Measurements from ENCODE around the gene MACROH2A2.
A peak's percentile ranks its signal among the peaks of the same experiment; 100 is the strongest.

MACROH2A2 gene

DNA sequence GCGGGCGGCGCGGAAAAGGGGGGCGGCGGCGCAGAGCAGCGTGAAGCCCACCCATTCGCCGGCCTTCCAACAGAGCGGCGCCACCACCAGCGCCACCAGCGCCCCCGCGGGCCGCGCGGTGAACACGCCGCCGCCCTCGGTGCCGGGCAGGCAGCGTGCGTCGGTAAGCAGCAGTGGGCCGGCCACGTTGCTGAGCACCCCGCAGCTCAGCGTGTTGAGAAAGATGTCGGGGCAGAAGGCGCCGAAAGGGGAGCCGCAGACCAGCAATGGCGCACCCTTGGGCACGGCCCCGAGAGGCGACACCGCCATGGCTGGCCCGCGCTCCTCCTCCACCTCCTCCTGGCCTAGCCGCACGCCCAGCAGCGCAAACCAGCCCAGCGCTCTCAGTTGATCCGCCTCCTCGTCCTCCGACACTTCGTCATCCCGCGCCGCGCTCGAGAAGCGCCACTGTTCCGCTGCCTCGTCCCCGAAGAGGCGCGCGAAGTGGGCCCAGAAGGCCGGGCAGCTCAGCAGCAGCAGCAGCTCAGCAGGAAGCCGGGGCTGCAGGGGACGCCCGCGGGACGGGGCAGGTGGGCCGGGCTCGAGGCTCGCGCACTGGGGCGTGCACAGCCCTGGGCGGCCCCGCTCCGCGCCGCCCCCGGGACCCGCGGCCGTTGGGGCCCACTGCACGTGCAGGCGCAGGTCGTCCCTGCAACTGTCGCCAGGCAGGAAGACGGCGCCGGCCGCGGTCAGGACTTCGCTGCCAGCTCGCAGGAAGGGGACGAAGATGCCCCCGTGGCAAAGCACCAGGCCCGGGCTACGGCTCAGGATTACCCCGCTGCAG, 93.2 kb downstream of the MACROH2A2 start:
- ChIA-PET CTCF (interaction anchor here (0.5 to 6.7 kb wide), 49 partner anchors 8 to 377 kb away, joined by 3 to 60 read pairs (median 4); partner anchors contain the start of genes AIFM2 and SAR1A), POLR2A (interaction anchor here (0.6 to 2.9 kb wide), 9 partner anchors 10 to 403 kb away, joined by 3 to 18 read pairs (median 3); partner anchors contain the start of gene SAR1A)
- peak overlapping the region; percentile 66 for H3K4me3 ChIP-seq (ENCODE audit: low read depth, low read length)
- DNase-seq (ENCODE audit: low read depth, low spot score), result no peak
- TF ChIP-seq, protein P1, sequence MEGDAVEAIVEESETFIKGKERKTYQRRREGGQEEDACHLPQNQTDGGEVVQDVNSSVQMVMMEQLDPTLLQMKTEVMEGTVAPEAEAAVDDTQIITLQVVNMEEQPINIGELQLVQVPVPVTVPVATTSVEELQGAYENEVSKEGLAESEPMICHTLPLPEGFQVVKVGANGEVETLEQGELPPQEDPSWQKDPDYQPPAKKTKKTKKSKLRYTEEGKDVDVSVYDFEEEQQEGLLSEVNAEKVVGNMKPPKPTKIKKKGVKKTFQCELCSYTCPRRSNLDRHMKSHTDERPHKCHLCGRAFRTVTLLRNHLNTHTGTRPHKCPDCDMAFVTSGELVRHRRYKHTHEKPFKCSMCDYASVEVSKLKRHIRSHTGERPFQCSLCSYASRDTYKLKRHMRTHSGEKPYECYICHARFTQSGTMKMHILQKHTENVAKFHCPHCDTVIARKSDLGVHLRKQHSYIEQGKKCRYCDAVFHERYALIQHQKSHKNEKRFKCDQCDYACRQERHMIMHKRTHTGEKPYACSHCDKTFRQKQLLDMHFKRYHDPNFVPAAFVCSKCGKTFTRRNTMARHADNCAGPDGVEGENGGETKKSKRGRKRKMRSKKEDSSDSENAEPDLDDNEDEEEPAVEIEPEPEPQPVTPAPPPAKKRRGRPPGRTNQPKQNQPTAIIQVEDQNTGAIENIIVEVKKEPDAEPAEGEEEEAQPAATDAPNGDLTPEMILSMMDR (IDR thresholded peaks at IDR 0.05; ENCODE audit: insufficient read depth, low read length, missing control alignments), result peak; percentile 54

DNA sequence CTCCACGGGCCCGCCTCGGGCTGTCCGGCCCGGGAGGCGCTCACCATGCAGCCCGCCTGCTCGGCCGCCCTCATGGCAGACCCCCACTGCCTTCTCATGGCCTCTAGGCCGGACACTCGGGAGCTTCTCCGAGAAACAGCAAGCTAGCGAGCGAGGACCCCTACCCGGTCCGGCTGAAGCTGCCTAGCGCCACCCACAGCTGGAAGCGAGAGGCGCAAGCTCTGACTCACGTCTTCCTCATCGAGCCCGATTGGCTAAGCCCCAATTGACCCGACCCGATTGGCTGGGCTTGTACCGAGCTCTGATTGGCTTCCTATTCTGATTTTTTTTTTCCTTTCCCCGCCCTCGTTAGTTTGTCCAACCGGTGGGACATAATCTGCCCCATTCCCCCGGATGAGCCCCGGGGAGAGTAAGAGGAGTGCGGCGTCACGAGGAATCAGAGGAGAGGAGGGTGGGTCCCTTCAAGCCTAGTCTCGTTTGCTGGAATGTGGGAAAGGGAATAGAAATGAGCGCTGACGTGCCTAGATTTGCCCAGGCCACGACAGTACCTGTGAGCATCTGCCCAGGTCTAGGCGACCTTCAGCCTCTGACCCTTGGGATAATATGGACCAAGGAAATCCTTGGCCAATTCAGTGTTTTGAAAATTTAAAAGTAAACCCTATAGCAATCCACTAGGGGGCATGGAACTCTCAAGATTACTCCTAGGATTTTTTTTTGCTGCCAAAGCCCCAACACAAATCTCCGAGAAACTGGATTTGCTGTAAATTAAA, 94.0 kb downstream of the MACROH2A2 start, which contains the start of gene TYSND1:
Gene TYSND1, minus strand, starts transcription at position 212 of the 770 bp plus-strand sequence. Its CDS starts 114 bp downstream, at position 98.
- CTCF ChIA-PET, result interaction anchor here (0.5 to 6.7 kb wide), 46 partner anchors 8 to 377 kb away, joined by 3 to 60 read pairs (median 4); partner anchors contain the start of genes AIFM2 and SAR1A

DNA sequence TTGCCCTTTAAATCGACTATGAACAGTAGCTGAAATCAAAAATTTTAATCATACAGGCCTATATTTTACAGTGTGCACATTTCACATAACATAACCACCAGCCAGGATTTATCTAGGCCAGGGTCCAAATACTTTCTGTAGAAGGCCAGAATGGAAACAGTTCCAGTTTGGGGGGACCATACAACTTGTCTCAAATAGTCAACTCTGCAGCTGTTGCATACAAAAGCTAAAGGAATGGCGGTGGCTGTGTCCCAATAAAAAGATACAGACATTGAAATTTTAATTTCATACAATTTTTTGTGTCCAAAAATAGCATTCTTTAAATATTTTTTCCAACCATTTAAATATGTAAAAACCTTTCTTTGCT, 94.6 kb downstream of the MACROH2A2 start:
- peak overlapping the region; percentile 25 for H3K4me3 ChIP-seq (ENCODE audit: low read depth, low read length)
- POLR2A ChIA-PET, result interaction anchor here (2.9 kb wide), 1 partner anchor 24 kb away, joined by 18 read pairs; the partner anchor contains the start of gene SAR1A
- CTCF ChIA-PET, result interaction anchor here (0.7 to 6.7 kb wide), 25 partner anchors 9 to 378 kb away, joined by 3 to 60 read pairs (median 7); partner anchors contain the start of gene SAR1A
- DNase-seq (ENCODE audit: low read depth, low spot score), result no peak
- TF ChIP-seq, protein P1 (IDR thresholded peaks at IDR 0.05; ENCODE audit: insufficient read depth, low read length, missing control alignments), result no peak

More for the DNA sequence above, 94.0 kb downstream of the MACROH2A2 start, which contains the start of gene TYSND1:
- POLR2A ChIA-PET, result interaction anchor here (0.6 to 2.9 kb wide), 9 partner anchors 10 to 404 kb away, joined by 3 to 18 read pairs (median 3); partner anchors contain the start of gene SAR1A
- peak within 1 kb of the TSS; percentile 66 for H3K4me3 ChIP-seq (ENCODE audit: low read depth, low read length)
- TF ChIP-seq, protein P1 (IDR thresholded peaks at IDR 0.05; ENCODE audit: insufficient read depth, low read length, missing control alignments), result peak; percentile 91
- peak; percentile 82 for DNase-seq (ENCODE audit: low read depth, low spot score)

DNA sequence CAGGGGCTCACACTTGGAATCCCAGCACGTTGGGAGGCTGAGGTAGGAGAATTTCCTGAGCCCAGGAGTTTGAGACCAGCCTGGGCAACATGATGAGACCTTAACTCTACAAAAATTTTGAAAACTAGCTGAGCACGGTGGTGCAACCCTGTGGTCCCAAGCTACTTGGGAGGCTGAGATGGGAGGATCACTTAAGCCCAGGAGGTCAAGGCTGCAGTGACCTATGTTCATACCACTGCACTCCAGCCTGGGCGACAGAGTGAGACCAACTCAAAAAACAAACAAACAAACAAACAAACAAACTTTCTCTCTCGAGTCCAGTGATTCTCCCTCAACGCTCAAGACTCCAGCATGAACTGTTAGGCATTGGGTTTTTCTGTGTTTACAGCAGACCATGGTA, 95.9 kb downstream of the MACROH2A2 start:
- CTCF ChIA-PET, result interaction anchor here (1.4 to 6.7 kb wide), 5 partner anchors 10 to 217 kb away, joined by 3 to 60 read pairs (median 44); no protein-coding TSS in a partner anchor
- POLR2A ChIA-PET, result no interaction called here

DNA sequence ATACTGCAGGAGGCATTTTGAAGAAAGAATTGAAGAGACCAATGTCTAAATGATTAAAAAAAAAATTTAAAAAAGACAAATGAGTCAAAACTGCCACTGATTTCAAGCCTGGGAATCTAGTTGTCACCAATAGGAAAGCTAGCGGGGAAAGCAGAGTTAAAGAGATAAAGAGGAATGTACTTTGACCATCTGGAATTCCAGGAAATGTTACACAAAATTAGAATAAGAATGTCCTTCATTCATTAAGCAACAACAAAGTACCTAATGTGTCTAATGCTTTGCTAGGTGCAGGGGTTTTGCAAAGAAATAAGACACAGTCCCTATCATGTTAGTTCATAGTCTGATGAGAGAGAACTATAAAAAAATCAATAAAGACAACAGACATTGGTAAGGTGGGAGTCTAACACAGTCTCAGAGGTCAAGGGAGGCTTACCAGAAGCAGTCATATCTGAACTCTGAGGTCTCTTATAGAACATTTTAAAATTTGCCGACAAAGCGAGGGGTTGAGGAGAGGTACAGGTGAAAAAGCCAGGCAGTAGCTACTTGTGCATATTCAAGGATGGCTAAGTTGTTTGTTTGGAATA, 102.7 kb downstream of the MACROH2A2 start:
- TF ChIP-seq, protein P1 (IDR thresholded peaks at IDR 0.05; ENCODE audit: insufficient read depth, low read length, missing control alignments), result no peak
- no peak for DNase-seq (ENCODE audit: low read depth, low spot score)
- no peak overlapping the region for H3K4me3 ChIP-seq (ENCODE audit: low read depth, low read length)
- ChIA-PET POLR2A (no interaction called here), CTCF (interaction anchor here (0.6 to 4.7 kb wide), 4 partner anchors 9 to 39 kb away, joined by 3 to 58 read pairs (median 10); partner anchors contain the start of gene TYSND1)

More for the DNA sequence above, 95.9 kb downstream of the MACROH2A2 start:
- DNase-seq (ENCODE audit: low read depth, low spot score), result no peak
- TF ChIP-seq, protein P1 (IDR thresholded peaks at IDR 0.05; ENCODE audit: insufficient read depth, low read length, missing control alignments), result no peak
- no peak overlapping the region for H3K4me3 ChIP-seq (ENCODE audit: low read depth, low read length)

All from AG04449 (cell line).